Choroid plexus epithelial cell (primary cell): ENCODE results near the gene ST6GALNAC3.

Experiments
- DNase-seq: peaks from one replicate; pipeline ENCODE4 v3.0.0-alpha.2; 2010; ENCODE audit warnings: low read depth
- H3K4me3 ChIP-seq: 2 replicates; pipeline ENCODE4 v1.5.1; 2011; ENCODE audit warnings: low read depth, mild to moderate bottlenecking, control low read depth, low read length, moderate library complexity
- CTCF ChIP-seq: conservative IDR thresholded peaks from 2 replicates; pipeline ENCODE4 v1.5.1; 2011; ENCODE audit warnings: low read depth, mild to moderate bottlenecking, control low read depth, inconsistent platforms, low read length, moderate library complexity

The ST6GALNAC3 gene

GRCh38 chr1:76125473-76126219, 51.1 kb downstream of the ST6GALNAC3 start:
- no peak for DNase-seq
- TF ChIP-seq CTCF = no peak
- no peak overlapping the region for H3K4me3 ChIP-seq

- H3K4me3 ChIP-seq = no peak overlapping the region
- no peak for TF ChIP-seq CTCF
- no peak for DNase-seq
These were observed 53.5 kb downstream of the ST6GALNAC3 start for GRCh38 chr1:76128096-76128495.

DNA sequence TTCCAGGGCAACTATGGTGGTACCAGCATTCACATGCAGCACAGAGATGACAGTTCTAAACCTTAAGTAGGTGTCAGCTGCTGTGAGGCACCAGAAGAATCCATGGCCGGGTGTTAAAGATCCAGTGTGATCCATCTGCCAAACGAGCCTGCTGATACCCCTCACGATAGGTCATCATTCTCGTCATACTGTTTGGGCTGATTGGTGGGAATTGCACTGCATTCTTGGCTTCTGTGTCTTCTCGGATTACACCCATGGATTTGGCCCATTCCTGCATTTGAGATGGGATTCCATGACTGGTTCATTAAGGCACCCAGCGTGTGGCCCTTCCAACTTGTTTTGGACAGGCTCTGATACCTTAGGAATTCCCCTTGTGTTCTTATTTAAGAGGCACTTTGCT, 55.2 kb downstream of the ST6GALNAC3 start:
- DNase-seq = no peak
- TF ChIP-seq CTCF = no peak
- H3K4me3 ChIP-seq = no peak overlapping the region

GRCh38 chr1:76130992-76131391, 56.4 kb downstream of the ST6GALNAC3 start:
- H3K4me3 ChIP-seq = no peak overlapping the region
- no peak for TF ChIP-seq CTCF
- DNase-seq = no peak

- TF ChIP-seq CTCF = no peak
These were observed 59.4 kb downstream of the ST6GALNAC3 start for GRCh38 chr1:76133977-76134376.

DNA sequence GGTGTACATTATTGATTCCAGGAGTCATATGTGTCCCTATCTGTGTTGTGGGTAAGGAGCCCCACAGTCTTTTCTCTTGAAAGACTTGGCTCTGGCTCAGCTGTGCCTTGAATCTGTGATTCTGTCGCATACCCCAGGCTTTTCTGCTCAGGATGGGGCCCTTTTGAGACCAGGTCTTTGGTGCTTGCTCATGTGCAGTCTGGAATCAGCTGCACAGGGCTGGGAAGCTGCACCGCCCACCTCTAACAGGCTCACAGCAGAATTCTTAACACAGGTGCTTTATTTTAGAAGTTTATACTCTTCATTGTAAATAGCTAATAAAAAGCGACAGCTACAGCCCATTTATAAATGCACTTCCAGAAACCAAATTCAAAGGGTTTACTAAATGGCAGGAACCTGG, 61.3 kb downstream of the ST6GALNAC3 start:
- no peak overlapping the region for H3K4me3 ChIP-seq
- no peak for DNase-seq
- TF ChIP-seq CTCF = no peak

More at GRCh38 chr1:76133977-76134376, 59.4 kb downstream of the ST6GALNAC3 start:
- no peak overlapping the region for H3K4me3 ChIP-seq
- no peak for DNase-seq

GRCh38 chr1:76136894-76137293, 62.3 kb downstream of the ST6GALNAC3 start:
- no peak for TF ChIP-seq CTCF
- no peak for DNase-seq
- no peak overlapping the region for H3K4me3 ChIP-seq
